GM15510 (cell line): ENCODE data around the gene MAP7D3.

Experiments used
- POLR2A ChIP-seq: IDR thresholded peaks from 3 replicates; pipeline ENCODE4 v1.6.1; 2011; ENCODE audit warnings: borderline replicate concordance; ENCODE audit not compliant: insufficient read length; ENCODE audit errors: extremely low read depth

MAP7D3 gene

GRCh38 chrX:136220540-136220939 is 30.7 kb downstream of the MAP7D3 start:
- TF ChIP-seq POLR2A, result no peak

DNA sequence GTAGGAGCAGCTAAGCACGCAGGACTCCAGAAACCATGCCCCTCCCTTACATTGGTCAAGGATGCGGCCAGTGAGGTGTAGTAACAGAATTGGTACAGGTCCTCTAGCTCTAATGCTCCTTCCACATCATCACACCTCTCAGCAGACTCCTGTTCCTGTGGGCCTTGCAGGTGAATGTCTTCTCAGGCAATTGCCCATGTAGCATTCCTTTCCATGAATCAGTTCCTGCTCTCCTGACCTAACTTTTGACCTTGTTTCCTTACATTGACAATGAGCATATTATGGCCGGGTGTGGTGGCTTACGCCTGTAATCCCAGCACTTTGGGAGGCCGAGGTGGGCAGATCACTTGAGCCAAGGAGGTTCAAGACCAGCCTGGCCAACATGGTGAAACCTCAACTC is 31.3 kb downstream of the MAP7D3 start:
- no peak for TF ChIP-seq POLR2A

- TF ChIP-seq POLR2A, result no peak
Observed at GRCh38 chrX:136215559-136215958, 35.6 kb downstream of the MAP7D3 start.

GRCh38 chrX:136214551-136214950 is 36.6 kb downstream of the MAP7D3 start:
- TF ChIP-seq POLR2A, result no peak

DNA sequence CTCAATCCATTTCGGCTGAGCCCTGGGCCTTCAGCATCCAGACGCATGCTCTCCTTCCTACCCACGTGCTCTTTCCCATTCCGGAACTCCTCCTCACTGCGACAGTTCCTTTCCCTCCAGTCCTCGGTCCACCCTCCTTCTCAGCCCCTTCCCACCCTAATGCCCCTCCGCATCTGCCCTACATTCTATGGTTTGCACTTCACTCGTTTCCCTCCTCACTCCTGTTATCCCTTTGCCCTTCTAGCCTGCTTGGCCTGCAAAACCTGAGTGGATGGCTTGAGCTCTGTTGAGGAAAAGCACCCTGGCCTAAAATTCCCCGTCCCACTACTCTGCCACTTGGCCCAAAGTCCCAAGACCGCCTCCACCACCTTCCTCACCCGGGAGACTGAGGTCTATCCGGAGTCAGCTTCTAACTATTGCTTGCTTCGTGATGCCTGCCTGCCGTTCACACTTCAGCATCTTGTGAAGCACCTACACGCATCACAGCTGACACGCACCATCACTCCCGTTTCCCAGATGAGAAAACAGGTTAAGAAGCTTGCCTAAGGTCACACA is 38.6 kb downstream of the MAP7D3 start:
- TF ChIP-seq POLR2A, result no peak

- no peak for TF ChIP-seq POLR2A
Observed at GRCh38 chrX:136211766-136212556, 39.2 kb downstream of the MAP7D3 start.

DNA sequence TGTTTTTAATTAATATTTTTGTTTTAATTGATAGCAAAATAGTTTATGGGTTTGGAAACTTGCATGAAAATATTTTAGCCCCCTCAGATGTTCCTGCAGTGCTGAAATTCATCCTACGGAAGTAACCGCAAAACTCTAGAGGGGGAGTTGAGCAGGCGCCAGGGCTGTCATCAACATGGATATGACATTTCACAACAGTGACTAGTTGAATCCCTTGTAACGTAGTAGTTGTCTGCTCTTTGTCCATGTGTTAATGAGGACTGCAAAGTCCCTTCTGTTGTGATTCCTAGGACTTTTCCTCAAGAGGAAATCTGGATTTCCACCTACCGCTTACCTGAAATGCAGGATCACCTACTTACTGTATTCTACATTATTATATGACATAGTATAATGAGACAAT is 40.4 kb downstream of the MAP7D3 start:
- no peak for TF ChIP-seq POLR2A

- no peak for TF ChIP-seq POLR2A
Observed at GRCh38 chrX:136210243-136210642, 41.0 kb downstream of the MAP7D3 start.

GRCh38 chrX:136209751-136210150 is 41.4 kb downstream of the MAP7D3 start:
- TF ChIP-seq POLR2A, result no peak

GRCh38 chrX:136209016-136209738 is 42.0 kb downstream of the MAP7D3 start:
- TF ChIP-seq POLR2A, result no peak

DNA sequence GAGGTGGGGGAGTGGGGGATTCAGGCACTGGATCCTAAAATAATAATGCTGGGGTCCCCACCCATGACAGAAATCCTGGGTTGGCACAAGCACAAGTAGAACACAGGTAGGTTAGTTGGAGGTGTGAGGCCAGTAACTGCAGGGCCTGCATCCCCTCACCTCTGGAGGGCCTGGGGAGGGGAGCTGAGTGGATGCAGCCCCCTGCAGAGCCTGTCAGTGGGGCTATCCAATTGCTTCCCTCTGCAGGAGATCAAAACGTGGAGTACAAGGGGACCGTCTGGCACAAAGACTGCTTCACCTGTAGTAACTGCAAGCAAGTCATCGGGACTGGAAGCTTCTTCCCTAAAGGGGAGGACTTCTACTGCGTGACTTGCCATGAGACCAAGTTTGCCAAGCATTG is 43.7 kb downstream of the MAP7D3 start:
- no peak for TF ChIP-seq POLR2A

DNA sequence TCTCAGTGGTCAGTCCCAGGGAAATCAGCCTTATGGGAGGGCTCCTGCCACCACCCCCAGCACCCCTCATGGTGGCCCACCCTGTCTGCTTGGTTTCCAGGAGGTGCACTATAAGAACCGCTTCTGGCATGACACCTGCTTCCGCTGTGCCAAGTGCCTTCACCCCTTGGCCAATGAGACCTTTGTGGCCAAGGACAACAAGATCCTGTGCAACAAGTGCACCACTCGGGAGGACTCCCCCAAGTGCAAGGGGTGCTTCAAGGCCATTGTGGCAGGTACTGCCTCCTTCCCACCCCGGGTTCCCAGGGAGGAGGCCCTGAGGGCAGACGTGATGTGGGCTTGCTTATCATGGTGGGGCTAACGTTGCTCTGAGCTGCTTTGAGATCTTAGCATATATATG is 44.3 kb downstream of the MAP7D3 start:
- TF ChIP-seq POLR2A, result no peak

GRCh38 chrX:136205882-136206380 is 45.3 kb downstream of the MAP7D3 start:
- no peak for TF ChIP-seq POLR2A

GRCh38 chrX:136204571-136204970 is 46.6 kb downstream of the MAP7D3 start:
- no peak for TF ChIP-seq POLR2A

DNA sequence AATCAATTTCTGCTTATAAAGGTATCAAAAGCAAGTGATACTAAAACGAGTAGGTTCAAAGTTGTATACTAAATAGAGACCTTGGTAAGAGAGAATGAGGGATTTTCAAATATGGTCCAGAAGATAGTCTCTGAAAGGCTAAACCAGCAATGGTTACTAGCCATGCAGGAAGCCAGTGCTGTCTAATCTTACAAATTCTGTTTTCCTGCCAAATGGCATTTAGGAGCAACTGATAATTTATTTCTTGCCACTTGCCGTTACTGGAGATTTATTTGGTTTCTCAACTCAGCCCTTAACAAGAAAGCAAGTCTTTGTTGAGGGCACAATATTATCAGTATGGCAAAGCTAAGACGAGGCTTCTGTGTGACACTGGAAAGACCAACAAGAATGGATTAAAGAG is 47.2 kb downstream of the MAP7D3 start:
- TF ChIP-seq POLR2A, result no peak
